ENCODE data around the gene IFNA7.

Gene IFNA7

DNA sequence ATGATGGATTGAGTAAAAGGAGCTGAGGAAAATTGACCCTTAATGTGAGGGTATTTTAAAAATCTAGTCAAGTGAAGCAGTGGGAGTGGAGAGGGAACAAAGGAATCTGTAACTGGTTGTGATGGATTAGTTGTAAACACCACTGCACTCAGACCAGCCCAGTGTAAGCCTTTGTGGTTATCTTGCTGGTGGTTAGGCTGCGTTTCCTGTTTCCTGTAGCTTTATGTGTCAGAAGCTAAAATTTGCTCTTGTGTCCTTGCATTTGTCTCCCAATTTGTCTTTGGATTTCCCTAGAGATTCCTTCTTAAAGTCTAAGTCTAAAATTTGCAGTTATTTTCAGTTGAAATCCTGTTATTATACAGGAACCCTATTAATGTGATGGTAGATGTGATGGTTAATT is 41.8 kb downstream of the IFNA7 start:
- TF ChIP-seq ZFX (IDR thresholded peaks at IDR 0.05) = no peak
- TF ChIP-seq, protein P1, sequence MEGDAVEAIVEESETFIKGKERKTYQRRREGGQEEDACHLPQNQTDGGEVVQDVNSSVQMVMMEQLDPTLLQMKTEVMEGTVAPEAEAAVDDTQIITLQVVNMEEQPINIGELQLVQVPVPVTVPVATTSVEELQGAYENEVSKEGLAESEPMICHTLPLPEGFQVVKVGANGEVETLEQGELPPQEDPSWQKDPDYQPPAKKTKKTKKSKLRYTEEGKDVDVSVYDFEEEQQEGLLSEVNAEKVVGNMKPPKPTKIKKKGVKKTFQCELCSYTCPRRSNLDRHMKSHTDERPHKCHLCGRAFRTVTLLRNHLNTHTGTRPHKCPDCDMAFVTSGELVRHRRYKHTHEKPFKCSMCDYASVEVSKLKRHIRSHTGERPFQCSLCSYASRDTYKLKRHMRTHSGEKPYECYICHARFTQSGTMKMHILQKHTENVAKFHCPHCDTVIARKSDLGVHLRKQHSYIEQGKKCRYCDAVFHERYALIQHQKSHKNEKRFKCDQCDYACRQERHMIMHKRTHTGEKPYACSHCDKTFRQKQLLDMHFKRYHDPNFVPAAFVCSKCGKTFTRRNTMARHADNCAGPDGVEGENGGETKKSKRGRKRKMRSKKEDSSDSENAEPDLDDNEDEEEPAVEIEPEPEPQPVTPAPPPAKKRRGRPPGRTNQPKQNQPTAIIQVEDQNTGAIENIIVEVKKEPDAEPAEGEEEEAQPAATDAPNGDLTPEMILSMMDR (conservative IDR thresholded peaks at IDR 0.05) = no peak
- no peak overlapping the region for H3K27ac ChIP-seq

DNA sequence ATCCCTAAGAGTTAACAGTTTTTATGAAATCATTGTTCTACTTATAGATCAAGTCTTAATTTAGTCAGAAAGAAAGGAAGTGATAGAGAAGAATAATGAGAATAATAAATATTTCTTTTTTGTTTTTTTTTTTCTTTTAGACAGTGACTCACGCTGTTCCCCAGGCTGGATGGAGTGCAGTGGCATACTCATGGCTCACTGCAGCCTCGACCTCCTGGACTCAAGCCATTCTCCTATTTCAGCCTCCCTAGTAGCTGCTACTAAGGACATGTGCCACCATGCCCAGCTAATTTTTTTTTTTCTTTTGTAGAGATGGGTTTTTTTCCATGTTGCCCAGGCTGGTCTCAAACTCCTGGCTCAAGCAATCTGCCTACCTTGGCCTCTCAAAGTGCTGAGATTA is 46.5 kb downstream of the IFNA7 start:
- no peak overlapping the region for H3K27ac ChIP-seq
- no peak for TF ChIP-seq ZFX (IDR thresholded peaks at IDR 0.05)
- TF ChIP-seq, protein P1 (conservative IDR thresholded peaks at IDR 0.05) = no peak

DNA sequence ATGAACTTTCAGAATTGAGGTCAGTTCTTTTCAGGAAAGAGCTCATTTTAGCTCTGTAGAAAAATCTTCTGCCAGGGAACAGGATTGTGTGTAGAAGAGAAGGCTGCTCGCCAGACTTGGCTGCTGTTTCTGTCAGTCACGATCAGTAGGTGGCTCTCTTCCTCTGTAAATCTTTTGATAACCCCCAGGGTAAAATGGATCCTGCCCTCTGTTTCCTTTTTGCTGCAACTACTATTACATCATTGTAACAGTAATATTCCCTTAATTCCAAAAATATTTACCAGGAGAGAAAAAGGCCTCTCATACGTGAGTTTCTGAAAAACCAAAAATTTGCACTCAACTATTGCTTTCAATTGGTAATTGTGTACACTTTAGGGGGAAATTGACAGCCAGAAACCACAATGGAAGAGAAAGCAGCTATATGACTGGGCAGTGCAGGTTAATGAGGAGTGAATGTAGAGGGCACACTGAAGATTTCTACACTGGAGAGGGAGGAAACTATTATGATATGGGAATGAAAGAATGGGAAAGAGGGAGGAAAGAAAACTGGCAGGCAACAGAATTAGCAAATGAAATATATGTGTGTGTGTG is 47.9 kb downstream of the IFNA7 start:
- TF ChIP-seq, protein P1 (conservative IDR thresholded peaks at IDR 0.05) = peak; percentile 52
- TF ChIP-seq ZFX (IDR thresholded peaks at IDR 0.05) = no peak
- H3K27ac ChIP-seq = no peak overlapping the region

DNA sequence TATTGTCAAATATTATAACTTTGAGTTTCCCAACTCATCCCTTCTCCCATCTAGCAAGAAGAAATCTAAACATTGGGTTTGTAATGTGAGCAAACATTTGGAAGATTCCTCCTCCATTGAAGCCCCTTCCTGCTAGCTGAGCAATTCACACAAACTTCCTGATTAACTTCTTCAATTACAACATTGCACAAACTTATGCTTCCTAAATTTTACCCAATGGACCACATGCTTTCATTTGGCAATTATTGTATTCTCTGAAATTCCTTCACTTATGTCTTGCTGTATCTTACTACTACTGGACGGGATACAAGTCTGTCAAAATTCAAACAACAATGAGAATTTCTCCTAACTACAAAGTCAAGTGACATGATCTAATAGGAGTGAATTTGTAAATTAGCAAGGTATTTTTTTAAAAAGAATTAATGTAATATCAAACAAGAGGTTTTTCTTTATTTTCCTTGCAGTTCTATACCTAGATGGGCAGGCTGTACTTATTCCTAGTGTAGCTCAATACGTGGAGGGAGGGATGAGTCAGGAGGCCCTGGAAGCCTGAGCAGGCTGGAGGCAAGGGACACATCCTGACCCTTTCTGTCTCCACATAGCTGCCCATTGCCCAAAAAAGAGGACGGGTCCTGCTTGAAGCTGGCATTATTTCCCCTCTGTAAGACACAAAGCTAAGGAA is 48.5 kb downstream of the IFNA7 start:
- H3K27ac ChIP-seq = no peak overlapping the region
- TF ChIP-seq, protein P1 (conservative IDR thresholded peaks at IDR 0.05) = no peak
- TF ChIP-seq ZFX (IDR thresholded peaks at IDR 0.05) = no peak
